Measurements from ENCODE around the gene GATA5.

Gene GATA5

GRCh38 chr20:62457098-62457497 lies 18.7 kb downstream of the GATA5 start:
- no peak for DNase-seq (ENCODE audit: low read depth in 4 of 4, low spot score in 1 of 4)

DNA sequence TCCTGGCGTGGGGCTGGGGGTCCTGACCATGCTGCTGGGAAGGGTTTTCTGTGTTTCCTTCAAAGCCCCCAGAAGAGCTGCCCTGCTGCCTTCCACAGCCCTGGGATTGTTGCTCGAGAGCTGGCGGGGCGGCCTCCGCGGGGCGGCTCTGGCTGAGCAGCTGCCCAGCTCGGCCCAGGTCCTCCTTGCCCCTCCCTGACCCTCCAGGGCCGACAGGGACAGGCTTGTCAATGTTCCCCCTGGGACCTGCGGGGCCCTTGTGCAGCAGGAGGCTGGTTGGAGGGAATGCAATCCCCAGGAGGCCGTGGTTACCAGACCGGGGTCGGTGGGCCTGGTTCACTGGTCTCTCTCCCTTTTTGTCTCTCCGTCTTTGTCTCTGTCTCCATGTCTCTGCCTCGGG lies 19.9 kb downstream of the GATA5 start:
- DNase-seq (ENCODE audit: low read depth in 4 of 4, low spot score in 1 of 4): no peak

GRCh38 chr20:62454904-62455636 lies 20.7 kb downstream of the GATA5 start:
- no peak for DNase-seq (ENCODE audit: low read depth in 4 of 4, low spot score in 1 of 4)

- DNase-seq (ENCODE audit: low read depth in 4 of 4, low spot score in 1 of 4): no peak
Measured at GRCh38 chr20:62453186-62453808, 22.5 kb downstream of the GATA5 start.

- no peak for DNase-seq (ENCODE audit: low read depth in 4 of 4, low spot score in 1 of 4)
Measured at GRCh38 chr20:62452475-62453095, 23.2 kb downstream of the GATA5 start.

GRCh38 chr20:62451970-62452369 lies 23.8 kb downstream of the GATA5 start:
- no peak for DNase-seq (ENCODE audit: low read depth in 4 of 4, low spot score in 1 of 4)

DNA sequence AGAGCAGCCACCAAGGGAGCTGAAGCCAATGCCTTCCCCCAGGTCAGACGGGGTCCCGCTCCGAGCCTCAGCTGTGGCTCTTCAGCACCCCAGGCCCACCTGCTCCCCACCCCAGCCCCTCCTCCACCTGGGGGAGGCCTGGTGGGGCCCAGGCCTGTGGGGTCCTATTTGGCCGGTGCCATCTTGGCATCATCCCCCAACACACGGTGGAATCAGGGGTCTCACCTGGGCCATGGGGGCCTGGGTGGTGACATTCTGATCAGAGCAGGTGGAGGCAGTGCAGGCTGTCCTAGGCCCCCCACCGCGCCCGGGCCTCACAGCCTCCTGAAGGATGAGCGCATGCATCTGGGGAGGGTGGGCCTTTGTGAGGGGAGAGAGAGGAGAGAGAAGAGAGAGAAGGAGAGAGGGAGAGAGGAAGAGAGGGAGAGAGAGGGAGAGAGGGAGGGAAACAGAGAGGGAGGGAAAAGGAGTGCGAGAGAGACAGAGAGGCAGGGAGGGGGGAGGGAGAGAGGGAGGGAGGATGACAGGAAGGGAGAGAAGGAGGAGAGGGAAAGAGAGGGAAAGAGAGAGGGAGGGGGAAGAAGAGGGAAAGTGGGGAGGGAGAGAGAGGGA lies 24.5 kb downstream of the GATA5 start:
- no peak for DNase-seq (ENCODE audit: low read depth in 4 of 4, low spot score in 1 of 4)

GRCh38 chr20:62449951-62450691 lies 25.7 kb downstream of the GATA5 start:
- no peak for DNase-seq (ENCODE audit: low read depth in 4 of 4, low spot score in 1 of 4)

DNA sequence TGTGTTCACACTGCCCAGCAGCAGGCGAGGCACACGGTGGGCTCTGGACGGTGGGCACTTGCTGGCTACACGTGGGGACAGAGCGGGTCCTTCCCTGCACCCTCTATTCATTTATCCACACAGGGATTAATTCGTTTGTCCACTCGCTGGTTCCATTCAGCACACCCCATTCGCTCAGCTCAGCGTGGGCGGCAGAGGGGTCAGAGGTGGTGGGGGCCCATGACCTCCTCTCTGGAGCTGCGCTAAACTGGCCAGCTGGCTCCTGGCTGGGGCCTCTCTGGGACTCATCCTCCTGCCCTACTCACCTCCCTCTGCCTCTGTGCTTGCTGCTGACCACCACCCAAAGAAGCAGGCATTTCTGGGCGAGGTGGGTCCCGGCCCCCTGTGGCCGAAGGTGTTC lies 27.0 kb downstream of the GATA5 start:
- no peak for DNase-seq (ENCODE audit: low read depth in 4 of 4, low spot score in 1 of 4)

- no peak for DNase-seq (ENCODE audit: low read depth in 4 of 4, low spot score in 1 of 4)
Measured at GRCh38 chr20:62448038-62448437, 27.8 kb downstream of the GATA5 start.

- no peak for DNase-seq (ENCODE audit: low read depth in 4 of 4, low spot score in 1 of 4)
Measured at GRCh38 chr20:62446888-62447869, 28.6 kb downstream of the GATA5 start.

DNA sequence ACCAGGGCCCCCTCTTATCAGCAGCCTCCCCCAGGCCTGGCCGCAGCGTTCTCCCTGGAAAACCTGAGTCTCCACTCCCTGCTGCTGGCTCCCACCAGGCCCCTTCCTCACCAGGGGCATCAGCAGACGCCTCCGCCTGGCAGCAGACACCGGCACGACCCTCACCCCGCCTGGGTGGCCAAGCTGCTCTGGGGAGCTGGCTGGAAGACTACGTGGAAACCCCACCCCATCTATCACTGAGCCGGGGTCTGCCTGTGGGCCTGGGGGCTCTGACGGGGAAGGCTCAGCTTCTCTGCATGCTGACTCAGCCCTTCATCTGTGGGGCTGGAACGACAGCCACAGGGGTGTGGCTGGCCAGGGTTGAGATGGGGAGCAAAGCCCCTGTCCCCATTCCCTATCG lies 29.3 kb downstream of the GATA5 start:
- no peak for DNase-seq (ENCODE audit: low read depth in 4 of 4, low spot score in 1 of 4)

DNA sequence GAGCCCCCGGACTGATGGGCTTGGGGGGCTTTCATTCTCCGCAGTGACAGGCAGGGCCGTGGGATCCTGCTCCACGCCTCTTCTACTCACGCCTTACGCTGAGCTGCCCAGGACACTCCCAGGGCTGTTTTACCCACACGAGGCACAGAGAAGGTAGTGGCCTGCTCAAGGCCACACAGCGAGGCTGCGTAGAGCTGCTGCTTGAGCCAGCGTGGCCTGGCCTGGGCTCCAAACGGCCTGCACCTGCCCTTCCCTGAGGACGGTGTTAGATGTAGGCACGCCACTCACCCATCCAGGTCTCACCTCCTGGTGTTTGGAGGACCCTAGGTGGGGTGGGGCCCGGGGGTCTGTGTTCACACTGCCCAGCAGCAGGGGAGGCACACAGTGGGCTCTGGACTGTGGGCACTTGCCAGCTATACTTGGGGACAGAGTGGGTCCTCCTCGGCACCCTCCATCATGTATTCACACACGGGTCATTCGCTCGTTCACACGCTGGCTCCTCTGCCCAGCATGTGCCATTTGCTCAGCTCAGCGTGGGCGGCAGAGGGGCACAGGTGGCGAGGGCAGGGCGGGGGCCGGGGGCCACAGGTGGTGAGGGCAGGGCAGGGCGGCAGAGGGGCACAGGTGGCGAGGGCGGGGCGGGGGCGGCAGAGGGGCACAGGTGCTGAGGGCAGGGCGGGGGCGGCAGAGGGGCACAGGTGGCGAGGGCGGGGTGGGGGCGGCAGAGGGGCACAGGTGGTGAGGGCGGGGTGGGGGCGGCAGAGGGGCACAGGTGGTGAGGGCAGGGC lies 30.0 kb downstream of the GATA5 start:
- no peak for DNase-seq (ENCODE audit: low read depth in 4 of 4, low spot score in 1 of 4)

DNA sequence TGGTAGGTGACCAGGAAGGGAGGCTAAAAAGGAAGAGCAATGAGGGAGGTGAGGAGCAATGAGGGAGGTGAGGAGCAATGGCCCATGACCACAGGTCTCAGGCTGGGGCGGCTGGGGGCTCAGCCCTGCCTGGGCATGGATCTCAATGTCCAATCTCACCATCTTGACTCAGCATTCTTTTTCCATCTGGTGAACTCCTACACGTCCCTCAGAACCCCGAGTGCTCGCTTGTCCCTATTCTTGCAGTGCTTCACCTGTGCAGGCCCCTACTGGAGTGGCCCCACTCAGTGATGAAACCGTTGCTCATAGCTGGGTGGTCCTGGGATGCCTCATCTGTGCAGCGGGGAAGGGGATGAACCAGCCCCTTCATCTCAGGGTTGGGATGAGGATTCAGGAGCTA lies 31.5 kb downstream of the GATA5 start:
- no peak for DNase-seq (ENCODE audit: low read depth in 4 of 4, low spot score in 1 of 4)

GRCh38 chr20:62441987-62442539 lies 33.7 kb downstream of the GATA5 start:
- DNase-seq (ENCODE audit: low read depth in 4 of 4, low spot score in 1 of 4): no peak

DNA sequence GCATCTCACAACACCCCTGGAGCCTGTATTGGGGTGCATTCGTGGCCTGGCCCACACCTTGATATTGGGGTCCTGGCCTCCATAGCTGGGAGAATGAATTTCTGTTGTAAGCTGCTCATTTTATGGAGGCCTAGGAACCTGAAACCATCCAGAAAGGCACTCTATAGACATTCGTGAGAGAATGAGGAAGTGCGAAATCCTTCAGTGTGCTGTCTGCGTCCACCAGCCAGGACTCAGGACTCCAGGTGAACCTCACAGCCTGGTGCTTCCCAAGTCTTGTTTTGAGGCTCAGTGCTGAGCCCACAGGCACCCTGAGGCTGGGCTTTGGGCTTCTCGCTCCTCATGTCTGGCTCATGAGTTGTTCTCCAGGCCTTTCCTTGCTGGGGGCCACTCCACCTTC lies 36.6 kb downstream of the GATA5 start:
- DNase-seq (ENCODE audit: low read depth in 4 of 4, low spot score in 1 of 4): no peak

DNA sequence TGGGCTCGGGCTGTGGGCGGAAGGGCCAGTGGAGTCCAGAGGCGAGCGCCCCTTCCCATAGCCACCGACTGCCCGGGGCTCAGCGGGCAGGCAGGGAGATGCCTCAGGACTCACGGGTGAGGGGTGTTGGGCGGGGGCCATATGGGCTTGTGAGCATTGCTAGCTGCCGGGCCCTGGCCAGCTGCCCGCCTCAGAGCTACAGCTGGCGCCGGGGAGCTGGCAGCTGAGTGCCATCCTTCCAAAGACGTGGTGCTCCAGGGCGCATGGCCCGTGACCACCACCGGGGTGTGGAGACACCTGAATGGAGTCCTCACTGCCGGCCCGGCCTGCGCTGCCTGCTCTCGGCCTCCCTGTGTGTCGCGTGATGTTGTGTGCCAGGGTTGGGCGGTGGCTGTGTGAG lies 37.9 kb downstream of the GATA5 start:
- no peak for DNase-seq (ENCODE audit: low read depth in 4 of 4, low spot score in 1 of 4)

- no peak for DNase-seq (ENCODE audit: low read depth in 4 of 4, low spot score in 1 of 4)
Measured at GRCh38 chr20:62437496-62437895, 38.3 kb downstream of the GATA5 start.

GRCh38 chr20:62436692-62437091 lies 39.1 kb downstream of the GATA5 start:
- no peak for DNase-seq (ENCODE audit: low read depth in 4 of 4, low spot score in 1 of 4)

Measured in stimulated activated CD4-positive, alpha-beta T cell treated with anti-CD3 and anti-CD28 coated beads, Interleukin-1b, Interleukin-23, amount 100 ng/mL, for 24 hours (primary cell).